HEK293 (cell line): Measurements from ENCODE around the gene IFI30.
A peak's percentile ranks its signal among the peaks of the same experiment; 100 is the strongest.

Experiments
- CTCF ChIA-PET: fragments of 350-600 bp; formaldehyde crosslinking; extraction: SDS; loops from one replicate; lab custom pipeline; 2021; ENCODE audit warnings: antibody characterized with exemption; lab: Yijun Ruan, JAX
- POLR2A ChIA-PET: fragments of 300-600 bp; formaldehyde crosslinking; extraction: SDS; loops from one replicate; lab custom pipeline; 2020; ENCODE audit warnings: antibody characterized with exemption, inconsistent platforms; lab: Yijun Ruan, JAX
- H3K27ac ChIP-seq: fragments of 200-500 bp; sonication (Bioruptor generic); 2 replicates; pipeline ENCODE4 v1.5.1; 2014; ENCODE audit warnings: low read depth, low read length, control low read depth, inconsistent platforms; ENCODE audit errors: extremely low read depth
- H3K36me3 ChIP-seq, 2 experiments: fragments of 200-500 bp in 1 of 2; sonication (Bioruptor generic) in 1 of 2; 1 replicate in 1 of 2; 2 replicates in 1 of 2; pipeline ENCODE4 v1.5.1; 2014 to 2017; ENCODE audit warnings: inconsistent platforms in 2 of 2, low read length in 2 of 2; ENCODE audit not compliant: control insufficient read depth in 2 of 2, insufficient read depth in 1 of 2
- H3K4me1 ChIP-seq: fragments of 200-500 bp; sonication (Bioruptor generic); 2 replicates; pipeline ENCODE4 v1.5.1; 2014; ENCODE audit warnings: mild to moderate bottlenecking, low read length, inconsistent platforms; ENCODE audit not compliant: control insufficient read depth, insufficient read depth
- H3K4me3 ChIP-seq: 2 replicates; pipeline ENCODE4 v1.5.1; 2011; ENCODE audit warnings: low read depth, mild to moderate bottlenecking, control low read depth, low read length, moderate library complexity
- H3K9me3 ChIP-seq: fragments of 200-500 bp; sonication (Bioruptor generic); 2 replicates; pipeline ENCODE4 v1.5.1; 2014; ENCODE audit warnings: low read depth, low read length, inconsistent platforms; ENCODE audit not compliant: control insufficient read depth, insufficient read depth
- GLIS2 ChIP-seq: fragments of 450-650 bp; formaldehyde crosslinking; IDR thresholded peaks from 2 replicates; pipeline ENCODE4 v1.5.1; 2016; ENCODE audit warnings: missing biosample characterization, missing genetic modification characterization
- ZBTB21 ChIP-seq: fragments of 450-650 bp; formaldehyde crosslinking; IDR thresholded peaks from 2 replicates; pipeline ENCODE4 v1.5.1; 2017; ENCODE audit warnings: missing biosample characterization, missing genetic modification characterization
- ZNF211 ChIP-seq: fragments of 450-650 bp; formaldehyde crosslinking; IDR thresholded peaks from 2 replicates; pipeline ENCODE4 v1.5.1; 2016; ENCODE audit warnings: low read depth, missing biosample characterization, missing genetic modification characterization
- ZNF23 ChIP-seq: fragments of 450-650 bp; formaldehyde crosslinking; IDR thresholded peaks from 2 replicates; pipeline ENCODE4 v1.5.1; 2016; ENCODE audit warnings: missing biosample characterization, missing genetic modification characterization, borderline replicate concordance
- ZNF248 ChIP-seq: fragments of 450-650 bp; formaldehyde crosslinking; IDR thresholded peaks from 2 replicates; pipeline ENCODE4 v1.5.1; 2017; ENCODE audit warnings: missing biosample characterization, missing genetic modification characterization
- ZNF416 ChIP-seq: fragments of 450-650 bp; formaldehyde crosslinking; IDR thresholded peaks from 2 replicates; pipeline ENCODE4 v1.5.1; 2016; ENCODE audit warnings: missing biosample characterization, missing genetic modification characterization
- ZNF544 ChIP-seq: fragments of 450-650 bp; formaldehyde crosslinking; IDR thresholded peaks from 2 replicates; pipeline ENCODE4 v1.5.0; 2017; ENCODE audit warnings: missing biosample characterization, missing genetic modification characterization
- ZNF621 ChIP-seq: fragments of 450-650 bp; formaldehyde crosslinking; IDR thresholded peaks from 2 replicates; pipeline ENCODE4 v1.5.1; 2017; ENCODE audit warnings: missing biosample characterization, missing genetic modification characterization
- ZSCAN16 ChIP-seq: fragments of 450-650 bp; formaldehyde crosslinking; IDR thresholded peaks from 2 replicates; pipeline ENCODE4 v1.5.1; 2016; ENCODE audit warnings: missing biosample characterization, missing genetic modification characterization
- TF ChIP-seq, protein P1 (sequence below): fragments of 450-650 bp; formaldehyde crosslinking; IDR thresholded peaks from 2 replicates; pipeline ENCODE4 v1.5.1; 2016; ENCODE audit warnings: missing biosample characterization, missing genetic modification characterization
- TF ChIP-seq, protein P2 (sequence below): fragments of 450-650 bp; formaldehyde crosslinking; IDR thresholded peaks from 2 replicates; pipeline ENCODE4 v1.5.1; 2016; ENCODE audit warnings: missing biosample characterization, missing genetic modification characterization
- TF ChIP-seq, protein P3 (sequence below): fragments of 450-650 bp; formaldehyde crosslinking; IDR thresholded peaks from 2 replicates; pipeline ENCODE4 v1.5.1; 2017; ENCODE audit warnings: missing biosample characterization, missing genetic modification characterization
- TF ChIP-seq, protein P4 (sequence below): fragments of 450-650 bp; formaldehyde crosslinking; IDR thresholded peaks from 2 replicates; pipeline ENCODE4 v1.5.1; 2016; ENCODE audit warnings: missing biosample characterization, missing genetic modification characterization

IFI30 gene

DNA sequence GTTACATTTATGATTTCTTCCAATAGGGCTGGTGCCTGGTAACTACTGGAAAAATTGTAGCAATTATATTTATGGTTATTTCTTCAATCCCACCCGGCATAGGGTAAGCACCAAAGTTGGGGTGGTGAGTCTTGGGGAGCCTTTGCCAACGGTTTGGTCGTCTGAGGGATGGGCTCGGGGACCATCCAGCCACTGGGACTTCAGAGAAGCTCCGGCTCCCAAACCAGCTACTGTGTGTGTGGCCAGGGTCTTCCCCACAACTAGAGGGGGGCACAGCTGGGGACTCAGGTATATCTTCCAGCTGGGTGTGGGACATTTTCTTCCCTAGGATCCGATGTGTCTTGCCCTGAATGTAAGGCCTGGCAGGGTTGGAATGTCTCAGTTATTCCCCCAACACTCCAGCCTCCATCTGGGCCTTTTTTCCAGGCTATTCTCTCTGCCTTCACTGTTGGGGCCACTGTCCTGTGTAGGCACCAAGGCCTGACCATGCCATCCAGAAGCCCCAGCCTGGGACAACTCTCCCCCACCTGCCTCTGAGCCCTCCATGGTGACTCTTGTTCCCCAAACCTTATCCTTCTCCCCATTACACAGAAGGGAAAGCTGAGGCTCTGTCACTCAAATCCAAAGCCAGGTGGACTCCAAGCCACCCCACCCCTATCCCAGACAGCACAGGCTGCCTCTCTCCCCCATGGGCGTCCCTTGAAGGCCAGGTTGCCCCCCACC, 1.1 kb upstream of the IFI30 start:
- CTCF ChIA-PET: interaction anchor here (0.6 to 1.3 kb wide), 3 partner anchors 12 to 79 kb away, joined by 3 to 4 read pairs (median 4); no protein-coding TSS in a partner anchor
- Histone ChIP-seq H3K36me3 (peaks cover 0 to 33% of the 10 kb centered on the region in 2 experiments; a peak in 2 of 3 replicates), H3K9me3 (no peaks in the 10 kb centered on the region), H3K27ac (no peak overlapping the region)
- TF ChIP-seq ZNF416 (tag by site-specific recombination): no peak
- TF ChIP-seq, protein P1, sequence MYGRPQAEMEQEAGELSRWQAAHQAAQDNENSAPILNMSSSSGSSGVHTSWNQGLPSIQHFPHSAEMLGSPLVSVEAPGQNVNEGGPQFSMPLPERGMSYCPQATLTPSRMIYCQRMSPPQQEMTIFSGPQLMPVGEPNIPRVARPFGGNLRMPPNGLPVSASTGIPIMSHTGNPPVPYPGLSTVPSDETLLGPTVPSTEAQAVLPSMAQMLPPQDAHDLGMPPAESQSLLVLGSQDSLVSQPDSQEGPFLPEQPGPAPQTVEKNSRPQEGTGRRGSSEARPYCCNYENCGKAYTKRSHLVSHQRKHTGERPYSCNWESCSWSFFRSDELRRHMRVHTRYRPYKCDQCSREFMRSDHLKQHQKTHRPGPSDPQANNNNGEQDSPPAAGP (tag by site-specific recombination): no peak
- no peak for TF ChIP-seq ZSCAN16 (tag by site-specific recombination)
- TF ChIP-seq, protein P2, sequence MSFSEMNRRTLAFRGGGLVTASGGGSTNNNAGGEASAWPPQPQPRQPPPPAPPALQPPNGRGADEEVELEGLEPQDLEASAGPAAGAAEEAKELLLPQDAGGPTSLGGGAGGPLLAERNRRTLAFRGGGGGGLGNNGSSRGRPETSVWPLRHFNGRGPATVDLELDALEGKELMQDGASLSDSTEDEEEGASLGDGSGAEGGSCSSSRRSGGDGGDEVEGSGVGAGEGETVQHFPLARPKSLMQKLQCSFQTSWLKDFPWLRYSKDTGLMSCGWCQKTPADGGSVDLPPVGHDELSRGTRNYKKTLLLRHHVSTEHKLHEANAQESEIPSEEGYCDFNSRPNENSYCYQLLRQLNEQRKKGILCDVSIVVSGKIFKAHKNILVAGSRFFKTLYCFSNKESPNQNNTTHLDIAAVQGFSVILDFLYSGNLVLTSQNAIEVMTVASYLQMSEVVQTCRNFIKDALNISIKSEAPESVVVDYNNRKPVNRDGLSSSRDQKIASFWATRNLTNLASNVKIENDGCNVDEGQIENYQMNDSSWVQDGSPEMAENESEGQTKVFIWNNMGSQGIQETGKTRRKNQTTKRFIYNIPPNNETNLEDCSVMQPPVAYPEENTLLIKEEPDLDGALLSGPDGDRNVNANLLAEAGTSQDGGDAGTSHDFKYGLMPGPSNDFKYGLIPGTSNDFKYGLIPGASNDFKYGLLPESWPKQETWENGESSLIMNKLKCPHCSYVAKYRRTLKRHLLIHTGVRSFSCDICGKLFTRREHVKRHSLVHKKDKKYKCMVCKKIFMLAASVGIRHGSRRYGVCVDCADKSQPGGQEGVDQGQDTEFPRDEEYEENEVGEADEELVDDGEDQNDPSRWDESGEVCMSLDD (tag by site-specific recombination): no peak
- TF ChIP-seq ZNF544 (tag by site-specific recombination): no peak
- TF ChIP-seq ZNF211 (tag by site-specific recombination): no peak
- TF ChIP-seq, all 188 proteins: peak for 0
- Histone ChIP-seq H3K4me1 (no peaks in the 10 kb centered on the region), H3K4me3 (no peak overlapping the region)
- POLR2A ChIA-PET: interaction anchor here (0.6 kb wide), 2 partner anchors 22 to 44 kb away, joined by 5 read pairs; no protein-coding TSS in a partner anchor

DNA sequence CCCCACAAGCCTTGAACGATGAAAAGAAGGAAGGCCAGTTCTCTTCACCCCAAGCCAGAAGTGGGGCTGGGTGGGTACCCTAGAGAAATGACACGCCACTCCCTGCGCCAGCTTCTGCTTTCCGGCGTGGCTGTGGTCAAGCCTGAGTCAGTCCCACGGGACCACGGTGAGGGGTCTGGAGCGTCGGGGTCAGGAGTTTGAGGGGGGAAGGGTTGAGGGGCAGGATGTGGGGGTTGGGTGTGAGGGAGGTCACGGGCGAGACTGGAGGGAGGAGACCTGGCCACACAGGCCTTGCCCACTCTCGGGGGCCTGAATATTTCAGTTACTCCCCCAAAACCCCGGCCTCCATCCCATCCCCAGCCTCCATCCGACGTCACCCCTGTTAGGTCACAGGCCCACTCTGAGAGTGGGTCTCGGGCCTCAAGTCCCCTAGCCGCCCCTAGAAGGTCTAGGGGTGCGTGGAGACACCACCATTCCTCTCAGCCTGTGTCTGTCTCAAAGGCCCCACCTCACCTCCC, 500 bp upstream of the IFI30 start:
- ChIA-PET POLR2A (interaction anchor here (0.6 kb wide), 2 partner anchors 21 to 43 kb away, joined by 5 read pairs; no protein-coding TSS in a partner anchor), CTCF (no interaction called here)

More for the DNA sequence above, 500 bp upstream of the IFI30 start:
- TF ChIP-seq ZNF23 (tag by site-specific recombination): no peak
- peak; percentile 74 for TF ChIP-seq ZBTB21 (tag by site-specific recombination)
- peak; percentile 76; the same call in 1 of the 2 replicates for TF ChIP-seq GLIS2 (tag by site-specific recombination)
- no peak for TF ChIP-seq ZNF248
- TF ChIP-seq, protein P3, sequence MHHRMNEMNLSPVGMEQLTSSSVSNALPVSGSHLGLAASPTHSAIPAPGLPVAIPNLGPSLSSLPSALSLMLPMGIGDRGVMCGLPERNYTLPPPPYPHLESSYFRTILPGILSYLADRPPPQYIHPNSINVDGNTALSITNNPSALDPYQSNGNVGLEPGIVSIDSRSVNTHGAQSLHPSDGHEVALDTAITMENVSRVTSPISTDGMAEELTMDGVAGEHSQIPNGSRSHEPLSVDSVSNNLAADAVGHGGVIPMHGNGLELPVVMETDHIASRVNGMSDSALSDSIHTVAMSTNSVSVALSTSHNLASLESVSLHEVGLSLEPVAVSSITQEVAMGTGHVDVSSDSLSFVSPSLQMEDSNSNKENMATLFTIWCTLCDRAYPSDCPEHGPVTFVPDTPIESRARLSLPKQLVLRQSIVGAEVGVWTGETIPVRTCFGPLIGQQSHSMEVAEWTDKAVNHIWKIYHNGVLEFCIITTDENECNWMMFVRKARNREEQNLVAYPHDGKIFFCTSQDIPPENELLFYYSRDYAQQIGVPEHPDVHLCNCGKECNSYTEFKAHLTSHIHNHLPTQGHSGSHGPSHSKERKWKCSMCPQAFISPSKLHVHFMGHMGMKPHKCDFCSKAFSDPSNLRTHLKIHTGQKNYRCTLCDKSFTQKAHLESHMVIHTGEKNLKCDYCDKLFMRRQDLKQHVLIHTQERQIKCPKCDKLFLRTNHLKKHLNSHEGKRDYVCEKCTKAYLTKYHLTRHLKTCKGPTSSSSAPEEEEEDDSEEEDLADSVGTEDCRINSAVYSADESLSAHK (tag by site-specific recombination): peak; percentile 66
- TF ChIP-seq ZNF621 (tag by site-specific recombination): no peak
- TF ChIP-seq, protein P4, sequence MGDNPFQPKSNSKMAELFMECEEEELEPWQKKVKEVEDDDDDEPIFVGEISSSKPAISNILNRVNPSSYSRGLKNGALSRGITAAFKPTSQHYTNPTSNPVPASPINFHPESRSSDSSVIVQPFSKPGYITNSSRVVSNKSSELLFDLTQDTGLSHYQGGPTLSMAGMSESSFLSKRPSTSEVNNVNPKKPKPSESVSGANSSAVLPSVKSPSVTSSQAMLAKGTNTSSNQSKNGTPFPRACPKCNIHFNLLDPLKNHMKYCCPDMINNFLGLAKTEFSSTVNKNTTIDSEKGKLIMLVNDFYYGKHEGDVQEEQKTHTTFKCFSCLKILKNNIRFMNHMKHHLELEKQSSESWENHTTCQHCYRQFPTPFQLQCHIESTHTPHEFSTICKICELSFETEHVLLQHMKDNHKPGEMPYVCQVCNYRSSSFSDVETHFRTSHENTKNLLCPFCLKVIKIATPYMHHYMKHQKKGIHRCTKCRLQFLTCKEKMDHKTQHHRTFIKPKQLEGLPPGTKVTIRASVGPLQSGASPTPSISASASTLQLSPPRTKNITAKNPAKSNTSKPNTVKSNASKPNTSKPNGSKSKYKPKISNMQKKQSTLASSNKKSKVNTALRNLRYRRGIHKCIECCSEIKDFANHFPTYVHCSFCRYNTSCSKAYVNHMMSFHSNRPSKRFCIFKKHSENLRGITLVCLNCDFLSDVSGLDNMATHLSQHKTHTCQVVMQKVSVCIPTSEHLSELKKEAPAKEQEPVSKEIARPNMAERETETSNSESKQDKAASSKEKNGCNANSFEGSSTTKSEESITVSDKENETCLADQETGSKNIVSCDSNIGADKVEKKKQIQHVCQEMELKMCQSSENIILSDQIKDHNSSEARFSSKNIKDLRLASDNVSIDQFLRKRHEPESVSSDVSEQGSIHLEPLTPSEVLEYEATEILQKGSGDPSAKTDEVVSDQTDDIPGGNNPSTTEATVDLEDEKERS (tag by site-specific recombination): no peak
- TF ChIP-seq, all 188 proteins: peak for 3
- Histone ChIP-seq H3K27ac (no peak overlapping the region), H3K4me3 (no peak overlapping the region), H3K36me3 (peaks cover 0 to 31% of the 10 kb centered on the region in 2 experiments; a peak in 2 of 3 replicates), H3K9me3 (no peaks in the 10 kb centered on the region), H3K4me1 (no peaks in the 10 kb centered on the region)
